ENCODE data around the gene ZCWPW2.

GRCh38 chr3:28299705-28300104, 48.8 kb upstream of the ZCWPW2 start:
- TF ChIP-seq CTCF (IDR thresholded peaks at IDR 0.05; ENCODE audit: low read depth, low read length) (no peak), MYC (IDR thresholded peaks at IDR 0.05; ENCODE audit: low read depth, low read length) (no peak), POLR2A (IDR thresholded peaks at IDR 0.05; ENCODE audit: extremely low read depth, insufficient read length) (no peak)

Measured in NB4 (cell line).